H1 (cell line): ENCODE data around the gene DKC1. TPM values are rescaled to one million over a fixed set of nuclear protein-coding genes. Genes with fewer than 3 reads are reported as not detected.

Source experiments
- CBX5 ChIP-seq: fragments of 300-800, 300-1000 bp; sonication (generic); IDR thresholded peaks from 2 replicates; pipeline ENCODE4 v1.7.1; 2016; ENCODE audit warnings: antibody characterized with exemption, low read length, low read depth
- CBX8 ChIP-seq: fragments of 300-800, 300-1000 bp; sonication (generic); IDR thresholded peaks from 2 replicates; pipeline ENCODE4 v1.7.1; 2016; ENCODE audit warnings: low read depth, low read length, borderline replicate concordance
- CHD1 ChIP-seq: IDR thresholded peaks from 2 replicates; pipeline ENCODE4 v1.6.1; 2012; ENCODE audit warnings: low read depth, low read length, improper control_type of control experiment
- HDAC2 ChIP-seq, 2 experiments: fragments of 300-600 bp in 1 of 2; sonication (generic) in 1 of 2; IDR thresholded peaks; 2 replicates each; pipeline ENCODE4 v1.6.1; 2011 to 2012; ENCODE audit warnings: low read depth in 2 of 2, low read length in 2 of 2, mild to moderate bottlenecking in 2 of 2, moderate library complexity in 2 of 2, borderline replicate concordance in 1 of 2, inconsistent platforms in 1 of 2
- NRF1 ChIP-seq: IDR thresholded peaks from 2 replicates; pipeline ENCODE4 v1.6.1; 2011; ENCODE audit warnings: mild to moderate bottlenecking, low read depth, low read length, improper control_type of control experiment
- SIN3A ChIP-seq, 2 experiments: IDR thresholded peaks in 1 of 2; conservative IDR thresholded peaks in 1 of 2; 2 replicates each; pipeline ENCODE4 v1.6.1; 2011 to 2012; ENCODE audit warnings: low read length in 2 of 2, improper control_type of control experiment in 1 of 2, low read depth in 1 of 2, mild to moderate bottlenecking in 1 of 2
- TEAD4 ChIP-seq: IDR thresholded peaks from 2 replicates; pipeline ENCODE4 v1.6.1; 2012; ENCODE audit warnings: low read depth, low read length, inconsistent platforms, mixed read lengths
- polyA plus RNA-seq, 7 experiments: library from polyadenylated mRNA; depleted of rRNA in 3 of 7; stranded (reverse) in 5 of 7; unstranded in 2 of 7; fragments of >200 nt in 5 of 7; fragments of 200-250 nt in 2 of 7; gene quantifications; 1 replicate in 5 of 7; 2 replicates in 1 of 7; 4 replicates in 1 of 7; pipeline versions ENCODE4 v1.2.1 to v1.2.3, GENCODE V29; 2011 to 2013; ENCODE audit warnings: missing spikeins in 2 of 7, mixed read lengths in 2 of 7
- total RNA-seq: library from RNA; stranded (reverse); fragmentation: NEBNext Ultra II Directional; extraction: Animal tissue kit (Norgen Biotek cat#: 25700); gene quantifications from 2 replicates; pipeline ENCODE4 v1.2.1, GENCODE V29; 2021
- TF ChIP-seq, protein P1 (sequence below): fragments of 300-600 bp; sonication (generic); IDR thresholded peaks from 2 replicates; pipeline ENCODE4 v1.7.1; 2012; ENCODE audit warnings: low read length, moderate library complexity, mild to moderate bottlenecking, inconsistent platforms; ENCODE audit not compliant: insufficient replicate concordance
- TF ChIP-seq, protein P2 (sequence below): IDR thresholded peaks from 2 replicates; pipeline ENCODE4 v1.6.1; 2012; ENCODE audit warnings: inconsistent platforms

DKC1 gene
- total and polyA plus RNA-seq, 2 of the 8 experiments (the other 6 are each of a cell fraction or from before 2014, with no cell fraction given): 65.6 to 143 TPM

DNA sequence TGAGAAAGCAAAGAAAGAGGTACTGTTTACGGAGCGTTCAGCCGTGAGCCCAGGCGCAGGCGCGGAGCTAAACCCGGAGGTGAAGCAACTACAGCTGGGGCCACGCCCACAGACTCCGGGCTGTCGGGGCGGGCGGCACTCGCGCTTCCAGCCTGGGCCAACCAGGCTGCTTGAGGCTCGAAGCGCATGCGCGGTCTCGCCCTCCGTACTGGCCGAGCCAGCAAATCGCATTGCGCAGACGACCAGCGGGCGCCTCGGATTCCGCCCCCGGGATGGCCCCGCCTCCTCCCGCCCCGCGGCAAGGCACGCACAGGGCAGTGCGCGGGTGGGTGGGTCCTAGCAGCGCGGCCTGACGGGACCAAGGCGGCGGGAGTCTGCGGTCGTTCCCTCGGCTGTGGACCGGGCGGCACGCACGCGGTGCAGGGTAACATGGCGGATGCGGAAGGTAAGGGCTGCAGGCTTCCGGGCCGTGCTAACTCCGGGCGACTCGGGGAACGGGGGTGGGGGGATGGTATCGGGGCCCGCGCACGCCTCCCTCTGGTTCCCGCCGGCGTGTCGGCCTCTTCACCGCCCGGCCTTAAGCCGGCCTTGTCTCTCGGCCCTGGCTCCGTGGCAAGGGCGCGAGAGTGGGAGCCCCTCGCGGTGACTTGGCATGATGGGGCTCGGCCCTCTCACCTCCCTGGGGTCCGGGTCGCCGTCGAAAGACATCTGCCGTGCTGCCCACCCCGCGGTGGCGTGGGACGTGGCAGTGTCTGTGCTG is at the start of gene DKC1 (continued):
- TF ChIP-seq, protein P1, sequence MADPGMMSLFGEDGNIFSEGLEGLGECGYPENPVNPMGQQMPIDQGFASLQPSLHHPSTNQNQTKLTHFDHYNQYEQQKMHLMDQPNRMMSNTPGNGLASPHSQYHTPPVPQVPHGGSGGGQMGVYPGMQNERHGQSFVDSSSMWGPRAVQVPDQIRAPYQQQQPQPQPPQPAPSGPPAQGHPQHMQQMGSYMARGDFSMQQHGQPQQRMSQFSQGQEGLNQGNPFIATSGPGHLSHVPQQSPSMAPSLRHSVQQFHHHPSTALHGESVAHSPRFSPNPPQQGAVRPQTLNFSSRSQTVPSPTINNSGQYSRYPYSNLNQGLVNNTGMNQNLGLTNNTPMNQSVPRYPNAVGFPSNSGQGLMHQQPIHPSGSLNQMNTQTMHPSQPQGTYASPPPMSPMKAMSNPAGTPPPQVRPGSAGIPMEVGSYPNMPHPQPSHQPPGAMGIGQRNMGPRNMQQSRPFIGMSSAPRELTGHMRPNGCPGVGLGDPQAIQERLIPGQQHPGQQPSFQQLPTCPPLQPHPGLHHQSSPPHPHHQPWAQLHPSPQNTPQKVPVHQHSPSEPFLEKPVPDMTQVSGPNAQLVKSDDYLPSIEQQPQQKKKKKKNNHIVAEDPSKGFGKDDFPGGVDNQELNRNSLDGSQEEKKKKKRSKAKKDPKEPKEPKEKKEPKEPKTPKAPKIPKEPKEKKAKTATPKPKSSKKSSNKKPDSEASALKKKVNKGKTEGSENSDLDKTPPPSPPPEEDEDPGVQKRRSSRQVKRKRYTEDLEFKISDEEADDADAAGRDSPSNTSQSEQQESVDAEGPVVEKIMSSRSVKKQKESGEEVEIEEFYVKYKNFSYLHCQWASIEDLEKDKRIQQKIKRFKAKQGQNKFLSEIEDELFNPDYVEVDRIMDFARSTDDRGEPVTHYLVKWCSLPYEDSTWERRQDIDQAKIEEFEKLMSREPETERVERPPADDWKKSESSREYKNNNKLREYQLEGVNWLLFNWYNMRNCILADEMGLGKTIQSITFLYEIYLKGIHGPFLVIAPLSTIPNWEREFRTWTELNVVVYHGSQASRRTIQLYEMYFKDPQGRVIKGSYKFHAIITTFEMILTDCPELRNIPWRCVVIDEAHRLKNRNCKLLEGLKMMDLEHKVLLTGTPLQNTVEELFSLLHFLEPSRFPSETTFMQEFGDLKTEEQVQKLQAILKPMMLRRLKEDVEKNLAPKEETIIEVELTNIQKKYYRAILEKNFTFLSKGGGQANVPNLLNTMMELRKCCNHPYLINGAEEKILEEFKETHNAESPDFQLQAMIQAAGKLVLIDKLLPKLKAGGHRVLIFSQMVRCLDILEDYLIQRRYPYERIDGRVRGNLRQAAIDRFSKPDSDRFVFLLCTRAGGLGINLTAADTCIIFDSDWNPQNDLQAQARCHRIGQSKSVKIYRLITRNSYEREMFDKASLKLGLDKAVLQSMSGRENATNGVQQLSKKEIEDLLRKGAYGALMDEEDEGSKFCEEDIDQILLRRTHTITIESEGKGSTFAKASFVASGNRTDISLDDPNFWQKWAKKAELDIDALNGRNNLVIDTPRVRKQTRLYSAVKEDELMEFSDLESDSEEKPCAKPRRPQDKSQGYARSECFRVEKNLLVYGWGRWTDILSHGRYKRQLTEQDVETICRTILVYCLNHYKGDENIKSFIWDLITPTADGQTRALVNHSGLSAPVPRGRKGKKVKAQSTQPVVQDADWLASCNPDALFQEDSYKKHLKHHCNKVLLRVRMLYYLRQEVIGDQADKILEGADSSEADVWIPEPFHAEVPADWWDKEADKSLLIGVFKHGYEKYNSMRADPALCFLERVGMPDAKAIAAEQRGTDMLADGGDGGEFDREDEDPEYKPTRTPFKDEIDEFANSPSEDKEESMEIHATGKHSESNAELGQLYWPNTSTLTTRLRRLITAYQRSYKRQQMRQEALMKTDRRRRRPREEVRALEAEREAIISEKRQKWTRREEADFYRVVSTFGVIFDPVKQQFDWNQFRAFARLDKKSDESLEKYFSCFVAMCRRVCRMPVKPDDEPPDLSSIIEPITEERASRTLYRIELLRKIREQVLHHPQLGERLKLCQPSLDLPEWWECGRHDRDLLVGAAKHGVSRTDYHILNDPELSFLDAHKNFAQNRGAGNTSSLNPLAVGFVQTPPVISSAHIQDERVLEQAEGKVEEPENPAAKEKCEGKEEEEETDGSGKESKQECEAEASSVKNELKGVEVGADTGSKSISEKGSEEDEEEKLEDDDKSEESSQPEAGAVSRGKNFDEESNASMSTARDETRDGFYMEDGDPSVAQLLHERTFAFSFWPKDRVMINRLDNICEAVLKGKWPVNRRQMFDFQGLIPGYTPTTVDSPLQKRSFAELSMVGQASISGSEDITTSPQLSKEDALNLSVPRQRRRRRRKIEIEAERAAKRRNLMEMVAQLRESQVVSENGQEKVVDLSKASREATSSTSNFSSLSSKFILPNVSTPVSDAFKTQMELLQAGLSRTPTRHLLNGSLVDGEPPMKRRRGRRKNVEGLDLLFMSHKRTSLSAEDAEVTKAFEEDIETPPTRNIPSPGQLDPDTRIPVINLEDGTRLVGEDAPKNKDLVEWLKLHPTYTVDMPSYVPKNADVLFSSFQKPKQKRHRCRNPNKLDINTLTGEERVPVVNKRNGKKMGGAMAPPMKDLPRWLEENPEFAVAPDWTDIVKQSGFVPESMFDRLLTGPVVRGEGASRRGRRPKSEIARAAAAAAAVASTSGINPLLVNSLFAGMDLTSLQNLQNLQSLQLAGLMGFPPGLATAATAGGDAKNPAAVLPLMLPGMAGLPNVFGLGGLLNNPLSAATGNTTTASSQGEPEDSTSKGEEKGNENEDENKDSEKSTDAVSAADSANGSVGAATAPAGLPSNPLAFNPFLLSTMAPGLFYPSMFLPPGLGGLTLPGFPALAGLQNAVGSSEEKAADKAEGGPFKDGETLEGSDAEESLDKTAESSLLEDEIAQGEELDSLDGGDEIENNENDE: no peak
- TF ChIP-seq NRF1 (peak; percentile 62), CBX8 (no peak), TEAD4 (no peak), CBX5 (no peak), CHD1 (no peak), SIN3A (conservative IDR thresholded peaks at IDR 0.05 in 1 of 2, IDR thresholded peaks at IDR 0.05 in 1 of 2; ENCODE audit: low read depth in 1 of 2, low read length in 2 of 2) (0 out of 4 replicates have a peak, but pooled peaks of 1 of the 2 experiments have one; percentile 50), HDAC2 (IDR thresholded peaks at IDR 0.05; ENCODE audit: borderline replicate concordance in 1 of 2, low read depth in 2 of 2, low read length in 2 of 2) (no peak)
- TF ChIP-seq, protein P2, sequence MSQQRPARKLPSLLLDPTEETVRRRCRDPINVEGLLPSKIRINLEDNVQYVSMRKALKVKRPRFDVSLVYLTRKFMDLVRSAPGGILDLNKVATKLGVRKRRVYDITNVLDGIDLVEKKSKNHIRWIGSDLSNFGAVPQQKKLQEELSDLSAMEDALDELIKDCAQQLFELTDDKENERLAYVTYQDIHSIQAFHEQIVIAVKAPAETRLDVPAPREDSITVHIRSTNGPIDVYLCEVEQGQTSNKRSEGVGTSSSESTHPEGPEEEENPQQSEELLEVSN: peak; percentile 78
